Subcutaneous adipose tissue (tissue), 4 donors: ENCODE data around the gene SIL1. TPM values are rescaled to one million over a fixed set of nuclear protein-coding genes. Genes with fewer than 3 reads are reported as not detected.

Experiments
- total RNA-seq, 4 donors: library from RNA; depleted of rRNA; stranded (reverse); fragments of >200 nt; gene quantifications; one replicate each; pipeline ENCODE4 v1.1.0, GENCODE V29; 2016
- TF ChIP-seq, protein P1 (sequence below): fragments of 450-650 bp; IDR thresholded peaks from one replicate; pipeline ENCODE4 v1.5.1; 2016; ENCODE audit warnings: low read depth, mild to moderate bottlenecking, control low read depth, antibody characterized with exemption, moderate library complexity

The SIL1 gene
- total RNA-seq, 4 donors from 2014 or later = 29.7 to 52.9 (median 44.8) TPM

- TF ChIP-seq, protein P1, sequence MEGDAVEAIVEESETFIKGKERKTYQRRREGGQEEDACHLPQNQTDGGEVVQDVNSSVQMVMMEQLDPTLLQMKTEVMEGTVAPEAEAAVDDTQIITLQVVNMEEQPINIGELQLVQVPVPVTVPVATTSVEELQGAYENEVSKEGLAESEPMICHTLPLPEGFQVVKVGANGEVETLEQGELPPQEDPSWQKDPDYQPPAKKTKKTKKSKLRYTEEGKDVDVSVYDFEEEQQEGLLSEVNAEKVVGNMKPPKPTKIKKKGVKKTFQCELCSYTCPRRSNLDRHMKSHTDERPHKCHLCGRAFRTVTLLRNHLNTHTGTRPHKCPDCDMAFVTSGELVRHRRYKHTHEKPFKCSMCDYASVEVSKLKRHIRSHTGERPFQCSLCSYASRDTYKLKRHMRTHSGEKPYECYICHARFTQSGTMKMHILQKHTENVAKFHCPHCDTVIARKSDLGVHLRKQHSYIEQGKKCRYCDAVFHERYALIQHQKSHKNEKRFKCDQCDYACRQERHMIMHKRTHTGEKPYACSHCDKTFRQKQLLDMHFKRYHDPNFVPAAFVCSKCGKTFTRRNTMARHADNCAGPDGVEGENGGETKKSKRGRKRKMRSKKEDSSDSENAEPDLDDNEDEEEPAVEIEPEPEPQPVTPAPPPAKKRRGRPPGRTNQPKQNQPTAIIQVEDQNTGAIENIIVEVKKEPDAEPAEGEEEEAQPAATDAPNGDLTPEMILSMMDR = no peak
Observed at GRCh38 chr5:139232147-139232724, 34.1 kb upstream of the SIL1 start.

- TF ChIP-seq, protein P1 = no peak
Observed at GRCh38 chr5:139228201-139228803, 30.1 kb upstream of the SIL1 start.

DNA sequence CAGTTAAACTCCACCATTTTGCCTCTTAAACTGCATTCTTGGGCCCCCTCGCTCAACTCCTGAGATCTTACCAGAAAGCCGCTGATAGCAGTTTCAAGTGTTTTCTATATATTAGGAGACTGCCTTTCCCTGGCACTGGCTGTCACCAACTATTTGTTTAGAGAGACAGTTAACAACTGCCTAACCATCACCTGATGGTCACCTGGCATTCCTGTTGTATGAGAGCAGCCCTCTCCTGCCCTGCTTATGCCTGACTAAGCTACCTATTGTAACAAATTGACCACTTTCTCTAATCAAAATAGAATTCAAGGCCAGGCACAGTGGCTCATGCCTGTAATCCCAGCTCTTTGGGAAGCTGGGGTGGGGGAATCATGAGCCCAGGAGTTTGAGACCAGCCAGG is 28.0 kb upstream of the SIL1 start:
- TF ChIP-seq, protein P1 = no peak

- TF ChIP-seq, protein P1 = no peak
Observed at GRCh38 chr5:139223481-139223880, 25.3 kb upstream of the SIL1 start.

DNA sequence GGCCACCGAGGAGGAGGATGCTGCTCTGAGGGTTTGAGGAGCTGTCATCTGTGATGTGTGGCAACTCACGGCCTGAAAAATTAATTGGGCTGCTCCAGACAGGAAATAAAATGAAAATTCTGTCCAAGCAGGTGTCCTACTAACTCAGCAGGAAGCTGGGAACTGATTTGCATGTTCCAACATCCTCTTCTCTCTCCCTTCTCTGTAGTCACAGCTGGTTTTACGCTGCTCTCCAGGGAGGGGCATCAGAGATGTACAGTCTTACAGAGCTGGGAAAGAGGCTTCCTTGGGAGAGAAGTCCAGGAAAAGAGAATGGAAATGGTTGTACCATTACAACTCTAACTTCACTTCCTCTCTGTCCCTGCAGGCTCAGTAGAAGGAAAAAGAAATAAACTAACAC is 24.2 kb upstream of the SIL1 start:
- TF ChIP-seq, protein P1 = no peak

- TF ChIP-seq, protein P1 = no peak
Observed at GRCh38 chr5:139215107-139215975, 17.2 kb upstream of the SIL1 start.

DNA sequence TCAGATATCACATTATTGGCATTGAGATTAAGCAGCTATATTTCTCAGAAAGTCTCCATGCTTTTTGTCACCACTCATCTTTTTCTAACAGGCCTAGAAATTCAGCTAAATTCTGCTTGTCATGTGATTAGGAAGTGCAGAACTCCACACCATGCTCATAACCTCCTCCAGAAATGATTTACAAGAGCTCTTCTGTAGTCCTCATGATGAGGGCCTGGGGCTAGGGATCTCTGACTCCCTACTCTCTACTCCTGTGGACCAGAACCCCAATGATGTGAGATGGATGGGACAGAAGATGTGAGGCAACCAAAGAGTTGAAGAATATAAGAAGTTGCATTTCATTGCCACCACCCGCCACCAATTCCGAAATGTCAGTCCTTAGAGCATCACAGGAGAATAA is 16.5 kb upstream of the SIL1 start:
- TF ChIP-seq, protein P1 = no peak
